Endothelial cell (in vitro differentiated cells): ENCODE results near the gene PRKG1. TPM values are rescaled to one million over a fixed set of nuclear protein-coding genes. Genes with fewer than 3 reads are reported as not detected.

ENCODE experiments used
- DNase-seq: peaks from one replicate; pipeline ENCODE4 v3.0.0; 2021; ENCODE audit warnings: low spot score
- H3K27ac Mint-ChIP-seq: one replicate; pipeline ENCODE4 v1.8.0; 2021; ENCODE audit warnings: mixed read lengths, inconsistent platforms; ENCODE audit not compliant: unreplicated experiment
- H3K27me3 Mint-ChIP-seq: one replicate; pipeline ENCODE4 v1.8.0; 2021; ENCODE audit warnings: mild to moderate bottlenecking, moderate library complexity, mixed read lengths, inconsistent platforms; ENCODE audit not compliant: unreplicated experiment
- H3K36me3 Mint-ChIP-seq: one replicate; pipeline ENCODE4 v1.8.0; 2021; ENCODE audit warnings: mild to moderate bottlenecking, low read depth, mixed read lengths, inconsistent platforms; ENCODE audit not compliant: unreplicated experiment
- H3K4me1 Mint-ChIP-seq: one replicate; pipeline ENCODE4 v1.8.0; 2021; ENCODE audit warnings: mild to moderate bottlenecking, mixed read lengths, inconsistent platforms; ENCODE audit not compliant: unreplicated experiment
- H3K4me3 Mint-ChIP-seq: one replicate; pipeline ENCODE4 v1.8.0; 2021; ENCODE audit warnings: mild to moderate bottlenecking, mixed read lengths, inconsistent platforms; ENCODE audit not compliant: unreplicated experiment
- H3K9me3 Mint-ChIP-seq: one replicate; pipeline ENCODE4 v1.8.0; 2021; ENCODE audit warnings: mixed read lengths, inconsistent platforms; ENCODE audit not compliant: unreplicated experiment
- CTCF ChIP-seq: fragments of 200-600 bp; sonication (generic); IDR thresholded peaks from one replicate; pipeline ENCODE4 v1.5.0; 2021; ENCODE audit warnings: antibody characterized with exemption; ENCODE audit not compliant: unreplicated experiment
- total RNA-seq: library from RNA; stranded (reverse); fragmentation: NEBNext Ultra II Directional; extraction: Animal tissue kit (Norgen Biotek cat#: 25700); gene quantifications from one replicate; pipeline ENCODE4 v1.2.1, GENCODE V29; 2021; ENCODE audit not compliant: unreplicated experiment

PRKG1 gene
- total RNA-seq, 1 donor from 2014 or later = 10.7 TPM

- Mint-ChIP-seq H3K4me3 (no peak overlapping the region), H3K27me3 (no peaks in the 10 kb centered on the region), H3K4me1 (no peaks in the 10 kb centered on the region), H3K36me3 (no peaks in the 10 kb centered on the region), H3K27ac (no peak overlapping the region), H3K9me3 (no peaks in the 10 kb centered on the region)
- TF ChIP-seq CTCF = no peak
- DNase-seq = no peak
These were observed 449.8 kb downstream of the PRKG1 start for GRCh38 chr10:51524041-51524440.

GRCh38 chr10:51527522-51528219, 453.4 kb downstream of the PRKG1 start:
- DNase-seq = no peak
- no peak overlapping the region for H3K4me3 Mint-ChIP-seq
- H3K4me1 Mint-ChIP-seq = no peaks in the 10 kb centered on the region
- no peak for TF ChIP-seq CTCF
- no peaks in the 10 kb centered on the region for H3K36me3 Mint-ChIP-seq
- H3K27ac Mint-ChIP-seq = peak overlapping the region; percentile 4
- no peaks in the 10 kb centered on the region for H3K9me3 Mint-ChIP-seq
- no peaks in the 10 kb centered on the region for H3K27me3 Mint-ChIP-seq

- H3K4me1 Mint-ChIP-seq = no peaks in the 10 kb centered on the region
- no peaks in the 10 kb centered on the region for H3K27me3 Mint-ChIP-seq
- no peaks in the 10 kb centered on the region for H3K36me3 Mint-ChIP-seq
- H3K4me3 Mint-ChIP-seq = no peak overlapping the region
- H3K9me3 Mint-ChIP-seq = no peaks in the 10 kb centered on the region
- no peak for TF ChIP-seq CTCF
- DNase-seq = no peak
- no peak overlapping the region for H3K27ac Mint-ChIP-seq
These were observed 454.2 kb downstream of the PRKG1 start for GRCh38 chr10:51528527-51528926.

GRCh38 chr10:51530541-51530940, 456.3 kb downstream of the PRKG1 start:
- DNase-seq = no peak
- Mint-ChIP-seq H3K4me1 (no peaks in the 10 kb centered on the region), H3K27ac (no peak overlapping the region), H3K9me3 (no peaks in the 10 kb centered on the region), H3K4me3 (no peak overlapping the region), H3K27me3 (no peaks in the 10 kb centered on the region), H3K36me3 (no peaks in the 10 kb centered on the region)
- no peak for TF ChIP-seq CTCF

GRCh38 chr10:51532044-51532443, 457.8 kb downstream of the PRKG1 start:
- no peaks in the 10 kb centered on the region for H3K27me3 Mint-ChIP-seq
- H3K4me3 Mint-ChIP-seq = no peak overlapping the region
- no peak for DNase-seq
- H3K4me1 Mint-ChIP-seq = peaks cover 2% of the 10 kb centered on the region
- TF ChIP-seq CTCF = no peak
- H3K9me3 Mint-ChIP-seq = no peaks in the 10 kb centered on the region
- no peak overlapping the region for H3K27ac Mint-ChIP-seq
- no peaks in the 10 kb centered on the region for H3K36me3 Mint-ChIP-seq
